ENCODE data around the gene CSGALNACT2. TPM values are rescaled to one million over a fixed set of nuclear protein-coding genes. Genes with fewer than 3 reads are reported as not detected.

Gene CSGALNACT2
- total and polyA plus RNA-seq, 2 donors: 16.1 to 21.2 TPM

DNA sequence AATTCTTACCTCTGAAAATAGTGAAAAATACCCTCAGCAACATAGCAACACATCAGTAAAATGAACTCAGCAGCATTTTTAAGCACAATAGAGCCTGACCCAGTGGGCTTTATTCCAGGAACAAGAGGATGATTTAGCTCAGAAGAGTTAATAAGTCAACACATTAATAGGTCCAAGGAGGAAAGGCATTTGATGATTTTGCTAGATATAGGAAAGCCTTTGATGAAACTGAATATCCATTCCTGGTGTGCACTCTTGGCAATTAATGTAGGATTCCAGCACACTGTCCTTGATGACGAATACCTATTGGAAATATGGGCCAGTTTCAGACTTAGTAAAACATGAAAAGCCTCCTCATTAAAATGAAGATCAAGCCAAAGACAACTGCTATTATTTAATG is 86.1 kb downstream of the CSGALNACT2 start:
- 95% methylated on average over 1 of the region's 1 CpG for WGBS
- H3K27ac ChIP-seq (ENCODE audit: low read depth in 1 of 2, low read length in 1 of 2): no peak overlapping the region
- H3K36me3 ChIP-seq (ENCODE audit: control insufficient read depth in 2 of 2, insufficient read depth in 2 of 2, low read length in 1 of 2): no peaks in the 10 kb centered on the region
- H3K27me3 ChIP-seq (ENCODE audit: control insufficient read depth in 2 of 2, insufficient read depth in 1 of 2, low read length in 1 of 2): peaks cover 5 to 32% of the 10 kb centered on the region in 2 donors
- no peaks in the 10 kb centered on the region for H3K9me3 ChIP-seq (ENCODE audit: control insufficient read depth in 2 of 2, insufficient read depth in 1 of 2, low read length in 1 of 2)
- no peak for DNase-seq (ENCODE audit: low read depth in 6 of 9, low spot score in 9 of 9)
- H3K4me3 ChIP-seq (ENCODE audit: low read length in 2 of 2): no peak overlapping the region
- H3K4me1 ChIP-seq (ENCODE audit: control insufficient read depth in 2 of 2, insufficient read depth in 2 of 2, low read length in 2 of 2): peaks cover 8 to 13% of the 10 kb centered on the region in 2 donors

DNA sequence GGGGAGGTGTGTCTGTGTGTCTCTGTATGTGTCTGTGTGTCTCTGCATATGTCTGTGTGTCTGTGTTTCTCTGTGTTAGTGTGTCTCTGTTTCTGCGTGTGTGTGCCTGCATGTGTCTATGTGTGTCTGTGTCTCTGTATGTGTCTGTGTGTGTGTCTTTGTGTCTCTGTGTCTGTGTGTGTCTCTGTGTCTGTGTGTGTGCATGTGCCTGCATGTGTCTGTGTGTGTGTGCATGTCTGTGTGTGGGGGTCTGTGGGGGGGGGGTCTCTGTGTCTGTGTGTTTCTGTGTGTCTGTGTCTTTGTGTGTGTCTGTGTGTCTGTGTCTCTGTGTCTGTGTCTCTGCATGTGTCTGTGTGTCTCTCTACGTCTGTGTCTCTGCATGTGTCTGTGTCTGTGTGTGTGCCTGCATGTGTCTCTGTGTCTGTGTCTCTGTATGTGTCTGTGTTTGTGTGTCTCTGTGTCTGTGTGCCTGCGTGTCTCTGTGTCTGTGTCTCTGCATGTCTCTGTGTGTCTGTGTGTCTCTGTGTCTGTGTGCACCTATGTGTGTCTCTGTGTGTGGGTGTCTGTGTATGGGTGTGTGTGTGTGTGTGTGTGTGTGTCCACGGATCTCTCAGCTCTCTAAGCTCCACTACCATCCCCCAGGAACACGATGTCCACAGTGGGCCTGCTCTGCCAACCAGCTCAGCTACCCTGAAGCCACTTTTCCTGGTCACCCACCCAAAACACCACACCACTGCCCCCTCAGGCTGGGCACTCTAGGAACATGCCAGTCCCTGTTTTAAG is 87.0 kb downstream of the CSGALNACT2 start:
- 93% methylated on average over 5 of the region's 5 CpGs for WGBS
- Histone ChIP-seq H3K27me3 (ENCODE audit: control insufficient read depth in 2 of 2, insufficient read depth in 1 of 2, low read length in 1 of 2) (peaks cover 8 to 40% of the 10 kb centered on the region in 2 donors), H3K4me3 (ENCODE audit: low read length in 2 of 2) (no peak overlapping the region), H3K9me3 (ENCODE audit: control insufficient read depth in 2 of 2, insufficient read depth in 1 of 2, low read length in 1 of 2) (no peaks in the 10 kb centered on the region), H3K36me3 (ENCODE audit: control insufficient read depth in 2 of 2, insufficient read depth in 2 of 2, low read length in 1 of 2) (no peaks in the 10 kb centered on the region), H3K4me1 (ENCODE audit: control insufficient read depth in 2 of 2, insufficient read depth in 2 of 2, low read length in 2 of 2) (peaks cover 10 to 16% of the 10 kb centered on the region in 2 donors), H3K27ac (ENCODE audit: low read depth in 1 of 2, low read length in 1 of 2) (no peak overlapping the region)
- no peak for DNase-seq (ENCODE audit: low read depth in 6 of 9, low spot score in 9 of 9)

DNA sequence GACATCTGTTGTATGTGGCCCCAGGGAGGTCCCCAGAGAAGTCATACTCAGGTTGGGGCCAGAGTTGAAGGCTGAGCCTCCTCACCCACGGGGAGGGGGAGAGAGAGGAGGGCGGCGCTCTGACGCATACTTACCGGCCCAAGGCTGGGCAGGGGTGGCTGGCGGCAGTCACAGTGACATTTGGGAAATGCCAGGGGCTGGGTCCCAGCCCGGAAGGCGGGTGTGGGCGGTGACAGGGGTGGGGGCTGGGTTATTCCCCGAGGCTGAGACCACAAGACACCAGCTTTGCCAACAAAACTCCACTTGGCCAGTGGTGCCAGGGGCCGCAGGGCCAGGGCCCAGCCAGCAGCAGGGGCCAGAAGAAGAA is 87.5 kb downstream of the CSGALNACT2 start:
- Histone ChIP-seq H3K27me3 (ENCODE audit: control insufficient read depth in 2 of 2, insufficient read depth in 1 of 2, low read length in 1 of 2) (peaks cover 8 to 46% of the 10 kb centered on the region in 2 donors), H3K4me3 (ENCODE audit: low read length in 2 of 2) (no peak overlapping the region), H3K36me3 (ENCODE audit: control insufficient read depth in 2 of 2, insufficient read depth in 2 of 2, low read length in 1 of 2) (no peaks in the 10 kb centered on the region), H3K4me1 (ENCODE audit: control insufficient read depth in 2 of 2, insufficient read depth in 2 of 2, low read length in 2 of 2) (peaks cover 12 to 22% of the 10 kb centered on the region in 2 donors), H3K27ac (ENCODE audit: low read depth in 1 of 2, low read length in 1 of 2) (no peak overlapping the region), H3K9me3 (ENCODE audit: control insufficient read depth in 2 of 2, insufficient read depth in 1 of 2, low read length in 1 of 2) (no peaks in the 10 kb centered on the region)
- DNase-seq (ENCODE audit: low read depth in 6 of 9, low spot score in 9 of 9): no peak
- 67% methylated on average over 11 of the region's 11 CpGs for WGBS

DNA sequence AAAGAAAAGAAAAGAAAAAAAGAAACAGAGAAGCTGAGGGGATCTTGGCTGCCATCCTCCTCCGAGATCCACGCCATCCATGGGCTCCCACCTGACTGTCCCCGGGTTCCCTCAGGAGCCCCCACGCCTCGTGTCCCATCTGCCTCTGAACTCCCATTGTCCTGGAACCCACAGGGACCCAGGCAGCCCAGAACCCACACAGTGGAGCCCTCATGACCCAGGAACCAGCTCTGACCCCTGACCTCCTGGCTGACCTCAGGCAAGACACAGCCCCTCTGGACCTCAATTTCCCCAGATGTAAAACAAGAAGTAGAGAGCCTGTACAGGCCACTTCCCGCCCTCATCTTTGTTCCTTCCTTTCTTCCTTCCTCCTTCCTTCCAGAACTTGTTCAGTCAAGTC is 88.2 kb downstream of the CSGALNACT2 start:
- H3K36me3 ChIP-seq (ENCODE audit: control insufficient read depth in 2 of 2, insufficient read depth in 2 of 2, low read length in 1 of 2): no peaks in the 10 kb centered on the region
- no peak for DNase-seq (ENCODE audit: low read depth in 6 of 9, low spot score in 9 of 9)
- 99% methylated on average over 6 of the region's 6 CpGs for WGBS
- H3K27ac ChIP-seq (ENCODE audit: low read depth in 1 of 2, low read length in 1 of 2): no peak overlapping the region
- H3K4me3 ChIP-seq (ENCODE audit: low read length in 2 of 2): no peak overlapping the region
- H3K4me1 ChIP-seq (ENCODE audit: control insufficient read depth in 2 of 2, insufficient read depth in 2 of 2, low read length in 2 of 2): peaks cover 19 to 29% of the 10 kb centered on the region in 2 donors
- no peaks in the 10 kb centered on the region for H3K9me3 ChIP-seq (ENCODE audit: control insufficient read depth in 2 of 2, insufficient read depth in 1 of 2, low read length in 1 of 2)
- peaks cover 8 to 51% of the 10 kb centered on the region in 2 donors for H3K27me3 ChIP-seq (ENCODE audit: control insufficient read depth in 2 of 2, insufficient read depth in 1 of 2, low read length in 1 of 2)

DNA sequence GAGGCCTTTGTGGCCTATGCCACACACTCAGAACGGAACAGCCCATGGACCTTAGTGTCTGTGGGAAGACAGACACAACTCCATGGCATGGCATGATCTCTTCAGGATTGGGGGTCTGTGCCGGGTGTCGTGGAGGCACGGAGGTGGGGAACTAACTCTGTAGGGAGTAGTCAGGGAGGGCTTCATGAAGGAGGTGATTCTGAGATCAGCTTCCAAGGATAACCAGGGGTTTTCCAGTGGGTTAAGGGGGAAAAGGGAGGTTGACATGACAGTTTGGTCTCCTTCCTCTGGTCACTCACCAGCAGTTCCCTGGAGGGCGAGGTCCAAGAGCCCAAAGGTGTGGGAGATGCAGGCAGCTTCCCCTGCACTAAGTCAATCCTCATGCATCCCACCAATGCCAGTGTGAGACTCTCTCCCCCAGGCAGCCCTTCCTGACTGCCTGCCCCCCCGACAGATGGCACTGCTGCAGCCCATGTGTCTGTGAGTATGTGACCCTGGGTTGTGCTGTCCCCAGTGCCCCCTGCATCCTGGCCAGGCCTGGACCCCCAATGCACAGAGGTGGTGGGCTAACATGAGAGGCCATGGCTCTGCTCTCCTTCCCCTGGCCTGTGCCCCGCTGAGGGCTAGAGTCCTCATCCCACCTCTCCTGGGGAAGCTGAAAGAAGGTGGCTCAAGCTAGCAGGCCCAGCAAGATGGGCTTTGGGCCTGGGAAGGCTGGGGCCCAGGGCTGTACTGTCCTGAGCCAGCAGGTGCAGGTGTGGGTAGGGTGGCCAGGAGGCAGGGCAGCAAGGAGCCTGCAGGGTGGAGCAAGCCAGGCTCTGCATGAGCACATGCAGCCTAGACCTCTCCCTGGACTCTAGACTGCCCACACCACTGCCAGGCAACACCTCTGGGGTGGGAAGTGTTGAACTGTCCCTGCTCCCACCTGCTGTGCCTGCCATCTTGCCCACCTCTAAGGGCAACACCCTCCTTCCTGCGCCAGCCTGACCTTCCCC is 88.9 kb downstream of the CSGALNACT2 start:
- DNase-seq (ENCODE audit: low read depth in 6 of 9, low spot score in 9 of 9): no peak
- peaks cover 8 to 51% of the 10 kb centered on the region in 2 donors for H3K27me3 ChIP-seq (ENCODE audit: control insufficient read depth in 2 of 2, insufficient read depth in 1 of 2, low read length in 1 of 2)
- H3K36me3 ChIP-seq (ENCODE audit: control insufficient read depth in 2 of 2, insufficient read depth in 2 of 2, low read length in 1 of 2): no peaks in the 10 kb centered on the region
- H3K9me3 ChIP-seq (ENCODE audit: control insufficient read depth in 2 of 2, insufficient read depth in 1 of 2, low read length in 1 of 2): no peaks in the 10 kb centered on the region
- no peak overlapping the region for H3K27ac ChIP-seq (ENCODE audit: low read depth in 1 of 2, low read length in 1 of 2)
- peaks cover 25 to 36% of the 10 kb centered on the region in 2 donors for H3K4me1 ChIP-seq (ENCODE audit: control insufficient read depth in 2 of 2, insufficient read depth in 2 of 2, low read length in 2 of 2)
- WGBS: 96% methylated on average over 8 of the region's 8 CpGs
- no peak overlapping the region for H3K4me3 ChIP-seq (ENCODE audit: low read length in 2 of 2)

DNA sequence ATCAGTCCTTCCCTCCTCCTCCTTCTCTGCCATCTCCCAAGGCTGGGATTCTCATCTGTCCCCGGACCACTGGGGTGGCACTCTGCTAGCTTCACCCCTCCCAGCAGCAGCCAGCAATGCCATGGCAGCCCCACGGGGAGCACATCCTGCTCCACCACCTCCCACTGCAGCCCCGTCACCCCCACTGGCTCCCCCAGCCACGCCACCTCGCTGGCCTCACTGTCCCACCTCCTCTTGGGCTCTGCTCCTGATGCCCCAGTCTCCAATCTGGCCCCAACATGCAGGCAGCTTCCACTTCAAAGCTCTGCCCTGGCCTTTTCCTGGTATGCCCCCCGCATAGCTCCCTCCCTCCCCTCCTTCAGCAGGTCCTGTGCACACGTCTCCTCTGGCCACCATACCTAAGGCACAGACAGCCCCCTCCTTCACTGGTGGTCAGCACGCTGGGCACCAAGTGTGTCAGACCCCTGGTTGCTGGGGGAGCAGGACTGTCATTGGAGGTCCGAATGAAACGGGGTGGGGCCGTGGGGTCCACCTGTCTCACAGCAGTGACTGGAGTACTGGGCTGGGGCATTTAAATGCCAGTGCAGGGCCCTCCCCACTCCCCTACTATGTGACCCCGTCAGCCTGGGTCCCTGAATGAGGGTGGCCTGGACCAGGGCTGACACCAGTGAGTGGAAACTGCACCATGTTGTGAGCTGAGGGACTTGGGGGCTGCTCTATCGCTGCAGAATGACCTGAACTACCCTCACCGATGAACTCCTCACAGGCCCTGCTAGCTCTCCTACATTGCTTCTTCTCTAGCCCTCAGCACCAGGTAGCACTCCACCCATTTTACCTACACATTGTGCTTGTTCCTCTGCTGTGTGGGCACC is 89.9 kb downstream of the CSGALNACT2 start:
- DNase-seq (ENCODE audit: low read depth in 6 of 9, low spot score in 9 of 9): no peak
- 92% methylated on average over 14 of the region's 14 CpGs for WGBS
- H3K4me3 ChIP-seq (ENCODE audit: low read length in 2 of 2): no peak overlapping the region
- H3K36me3 ChIP-seq (ENCODE audit: control insufficient read depth in 2 of 2, insufficient read depth in 2 of 2, low read length in 1 of 2): no peaks in the 10 kb centered on the region
- H3K4me1 ChIP-seq (ENCODE audit: control insufficient read depth in 2 of 2, insufficient read depth in 2 of 2, low read length in 2 of 2): peaks cover 25 to 37% of the 10 kb centered on the region in 2 donors
- H3K9me3 ChIP-seq (ENCODE audit: control insufficient read depth in 2 of 2, insufficient read depth in 1 of 2, low read length in 1 of 2): no peaks in the 10 kb centered on the region
- H3K27me3 ChIP-seq (ENCODE audit: control insufficient read depth in 2 of 2, insufficient read depth in 1 of 2, low read length in 1 of 2): peaks cover 8 to 51% of the 10 kb centered on the region in 2 donors
- no peak overlapping the region for H3K27ac ChIP-seq (ENCODE audit: low read depth in 1 of 2, low read length in 1 of 2)

DNA sequence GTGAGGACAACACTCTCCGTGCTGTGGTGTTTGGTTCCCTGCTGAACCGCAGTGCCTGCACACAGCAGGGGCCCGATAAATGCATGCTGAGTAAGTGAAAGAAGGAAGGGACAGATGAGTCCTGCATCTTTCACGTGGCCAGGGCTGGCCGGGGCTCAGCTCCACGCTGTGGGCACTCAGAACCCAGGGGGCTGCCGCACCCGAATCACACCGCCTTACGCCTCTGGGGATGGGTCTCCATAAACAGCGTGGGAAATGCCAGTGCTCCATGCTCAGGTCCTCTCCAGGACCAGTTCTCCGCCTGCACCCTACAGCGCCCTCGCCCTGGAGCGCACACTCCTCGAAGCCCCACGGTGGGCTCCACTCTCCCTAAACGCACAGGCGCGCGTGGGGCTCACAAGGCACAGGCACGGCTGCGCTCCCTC is 90.5 kb downstream of the CSGALNACT2 start:
- WGBS: 24% methylated on average over 23 of the region's 23 CpGs
- H3K4me3 ChIP-seq (ENCODE audit: low read length in 2 of 2): peak overlapping the region in 1 of 2 donors; percentile 41
- DNase-seq (ENCODE audit: low read depth in 6 of 9, low spot score in 9 of 9): no peak
- H3K27ac ChIP-seq (ENCODE audit: low read depth in 1 of 2, low read length in 1 of 2): no peak overlapping the region
- peaks cover 8 to 51% of the 10 kb centered on the region in 2 donors for H3K27me3 ChIP-seq (ENCODE audit: control insufficient read depth in 2 of 2, insufficient read depth in 1 of 2, low read length in 1 of 2)
- H3K36me3 ChIP-seq (ENCODE audit: control insufficient read depth in 2 of 2, insufficient read depth in 2 of 2, low read length in 1 of 2): no peaks in the 10 kb centered on the region
- no peaks in the 10 kb centered on the region for H3K9me3 ChIP-seq (ENCODE audit: control insufficient read depth in 2 of 2, insufficient read depth in 1 of 2, low read length in 1 of 2)
- peaks cover 25 to 37% of the 10 kb centered on the region in 2 donors for H3K4me1 ChIP-seq (ENCODE audit: control insufficient read depth in 2 of 2, insufficient read depth in 2 of 2, low read length in 2 of 2)

DNA sequence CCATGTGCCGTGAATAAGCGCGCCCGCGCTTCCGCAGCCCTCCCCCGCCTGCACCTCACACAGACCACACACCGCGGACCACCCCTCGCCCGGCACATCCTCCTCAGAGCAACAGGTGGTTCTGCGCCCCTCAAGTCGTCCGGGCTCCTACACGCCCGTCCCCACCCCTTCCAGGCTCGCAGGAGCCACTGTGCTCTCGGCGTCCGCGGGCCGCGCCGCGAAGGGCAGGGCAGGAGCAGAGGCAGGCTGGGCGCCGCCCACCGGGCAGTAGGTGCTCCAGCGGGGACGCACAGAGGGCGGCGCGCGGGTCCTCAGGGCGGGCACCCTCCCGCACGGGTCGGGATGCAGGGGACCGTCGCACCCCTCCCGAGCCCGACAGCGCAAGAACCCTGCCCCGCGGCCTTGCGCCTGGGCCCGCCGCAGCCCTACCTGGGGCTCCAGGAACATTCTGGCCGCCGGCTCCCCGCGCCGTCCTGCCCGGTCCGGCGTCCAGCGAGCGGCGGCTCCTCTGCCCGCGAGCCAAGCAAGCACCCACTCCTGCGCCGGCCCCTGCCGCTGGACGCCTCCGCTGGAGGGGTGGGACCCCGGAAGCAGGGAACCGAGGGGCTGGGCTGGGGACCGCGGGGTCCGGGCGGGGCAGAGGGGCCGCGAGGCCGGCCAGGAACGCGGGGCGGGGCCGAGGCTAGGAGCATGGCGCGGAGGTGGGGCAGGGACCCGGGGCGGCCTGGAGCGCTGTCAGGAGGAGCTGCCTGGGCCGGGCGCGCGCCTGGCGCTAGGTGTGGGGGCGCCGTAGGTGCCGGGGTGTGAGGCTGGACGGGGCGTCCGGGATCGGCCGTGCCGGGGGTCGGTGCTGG is 91.2 kb downstream of the CSGALNACT2 start:
- Histone ChIP-seq H3K27me3 (ENCODE audit: control insufficient read depth in 2 of 2, insufficient read depth in 1 of 2, low read length in 1 of 2) (peaks cover 8 to 51% of the 10 kb centered on the region in 2 donors), H3K36me3 (ENCODE audit: control insufficient read depth in 2 of 2, insufficient read depth in 2 of 2, low read length in 1 of 2) (no peaks in the 10 kb centered on the region), H3K27ac (ENCODE audit: low read depth in 1 of 2, low read length in 1 of 2) (no peak overlapping the region), H3K9me3 (ENCODE audit: control insufficient read depth in 2 of 2, insufficient read depth in 1 of 2, low read length in 1 of 2) (no peaks in the 10 kb centered on the region), H3K4me3 (ENCODE audit: low read length in 2 of 2) (peak overlapping the region in 1 of 2 donors; percentile 41), H3K4me1 (ENCODE audit: control insufficient read depth in 2 of 2, insufficient read depth in 2 of 2, low read length in 2 of 2) (peaks cover 25 to 37% of the 10 kb centered on the region in 2 donors)
- DNase-seq (ENCODE audit: low read depth in 6 of 9, low spot score in 9 of 9): peak in 5 of 9 donors; percentile 37 to 81 (median 49)
- WGBS: 1% methylated on average over 99 of the region's 99 CpGs
